Spleen (tissue), 11 donors: Measurements from ENCODE around the gene SNRPD3. TPM values are rescaled to one million over a fixed set of nuclear protein-coding genes. Genes with fewer than 3 reads are reported as not detected.
"Not testable (repeated sequence)": the region's sequence is repeated elsewhere in the genome, so short reads cannot be mapped to it uniquely, and the experiment has no call there.

Source experiments
- DNase-seq: peaks from one replicate; pipeline ENCODE4 v3.0.0-alpha.2; 2020
- H3K27ac ChIP-seq, 8 donors: fragments of 200-600 bp; sonication (generic) in 7 of 8; 1 replicate in 4 of 8; 2 replicates in 4 of 8; pipeline versions ENCODE4 v1.5.0 to v1.8.0; 2016 to 2021; ENCODE audit warnings: inconsistent platforms in 4 of 8, mild to moderate bottlenecking in 4 of 8, moderate library complexity in 1 of 8
- H3K27me3 ChIP-seq, 7 donors: fragments of 200-600 bp; sonication (generic) in 6 of 7; replicated peaks in 1 of 7; 1 replicate in 4 of 7; 2 replicates in 3 of 7; pipeline versions ENCODE4 v1.5.0 to v1.8.0; 2016 to 2021; ENCODE audit warnings: inconsistent platforms in 3 of 7, mild to moderate bottlenecking in 1 of 7
- H3K36me3 ChIP-seq, 6 donors: fragments of 200-600 bp; sonication (generic) in 5 of 6; 1 replicate in 4 of 6; 2 replicates in 2 of 6; pipeline versions ENCODE4 v1.5.0 to v1.8.0; 2016 to 2021; ENCODE audit warnings: inconsistent platforms in 2 of 6
- H3K4me1 ChIP-seq, 6 donors: fragments of 200-600 bp; sonication (generic) in 5 of 6; 1 replicate in 3 of 6; 2 replicates in 3 of 6; pipeline versions ENCODE4 v1.5.0 to v1.8.0; 2016 to 2021; ENCODE audit warnings: inconsistent platforms in 3 of 6
- H3K4me3 ChIP-seq, 8 donors: fragments of 200-600 bp; sonication (generic) in 7 of 8; 1 replicate in 4 of 8; 2 replicates in 4 of 8; pipeline versions ENCODE4 v1.5.0 to v1.8.0; 2016 to 2021; ENCODE audit warnings: inconsistent platforms in 4 of 8, mild to moderate bottlenecking in 4 of 8, moderate library complexity in 2 of 8
- H3K9me3 ChIP-seq, 8 donors: fragments of 200-600 bp; sonication (generic) in 7 of 8; 1 replicate in 4 of 8; 2 replicates in 4 of 8; pipeline versions ENCODE4 v1.5.0 to v1.8.0; 2016 to 2021; ENCODE audit warnings: inconsistent platforms in 4 of 8
- CTCF ChIP-seq, 11 experiments: fragments of 200-600 bp in 7 of 11; fragments of 450-650 bp in 4 of 11; sonication (generic) in 4 of 11; IDR thresholded peaks in 8 of 11; conservative IDR thresholded peaks in 3 of 11; 1 replicate in 7 of 11; 2 replicates in 4 of 11; pipeline versions ENCODE4 v1.4.0 to v1.8.0; 2016 to 2021; ENCODE audit warnings: antibody characterized with exemption in 11 of 11, inconsistent platforms in 4 of 11, mild to moderate bottlenecking in 1 of 11
- POLR2A ChIP-seq, 3 donors: fragments of 450-650 bp; IDR thresholded peaks; one replicate each; pipeline ENCODE4 v1.5.1; 2017; ENCODE audit warnings: antibody characterized with exemption in 3 of 3, mild to moderate bottlenecking in 1 of 3
- POLR2AphosphoS5 ChIP-seq, 3 donors: sonication (generic); formaldehyde crosslinking; IDR thresholded peaks; one replicate each; pipeline ENCODE4 v1.5.1; 2017; ENCODE audit warnings: antibody characterized with exemption in 3 of 3
- WGBS, 5 donors: extraction: QIAGEN DNeasy Blood & Tissue Kit in 3 of 5; methylation state at CpG; one replicate each; pipeline versions ENCODE4 v1.1.5 to v1.1.7; 2013 to 2018; 5-methylcytosine and 5-hydroxymethylcytosine counted together
- intact Hi-C: fragments of 100-400 bp; cut with DNase I; formaldehyde crosslinking; loops from one replicate; pipeline ENCODE4 v1.15.0; 2023; ENCODE audit warnings: low total_unique reads
- polyA plus RNA-seq, 3 donors: library from polyadenylated mRNA; stranded (reverse); fragments of 200-250 nt; gene quantifications; one replicate each; pipeline ENCODE4 v1.2.1, GENCODE V29; 2013
- total RNA-seq, 7 donors: library from RNA; depleted of rRNA in 3 of 7; stranded (reverse); fragments of >200 nt in 3 of 7; fragmentation: NEBNext Ultra II Directional in 4 of 7; extraction: Animal tissue kit (Norgen Biotek cat#: 25700) in 4 of 7; gene quantifications; one replicate each; pipeline versions ENCODE4 v1.1.0 to v1.2.1, GENCODE V29; 2016 to 2021
- donor health status: healthy with polysubstance abuse.
- donor health status: DM: no; HTN: no; CAD: no; lungs with moderate emphysema.
- donor health status: DM: no; HTN: no; CAD: no.
- donor health status: Bipolar disorder and iron deficiency.
- donor health status: healthy.
- donor health status: DM: no; HTN: no; CAD: no.
- donor health status: DM: yes; HTN: yes; CAD: no.

The SNRPD3 gene
- total and polyA plus RNA-seq, 10 donors: 52.0 to 142 (median 92.5) TPM

- no peak for DNase-seq
- no peak overlapping the region for H3K4me3 ChIP-seq
- TF ChIP-seq POLR2A (IDR thresholded peaks at IDR 0.05) (no peak), CTCF (IDR thresholded peaks at IDR 0.05 in 8 of 11, conservative IDR thresholded peaks at IDR 0.05 in 3 of 11) (no peak), POLR2AphosphoS5 (IDR thresholded peaks at IDR 0.05) (no peak)
- intact Hi-C loops: no loop called here
- H3K27ac ChIP-seq: no peak overlapping the region
- H3K27me3 ChIP-seq: peaks cover 0 to 19% (median 0%) of the 10 kb centered on the region in 7 donors
- H3K9me3 ChIP-seq: no peaks in the 10 kb centered on the region
- H3K36me3 ChIP-seq: no peaks in the 10 kb centered on the region
- H3K4me1 ChIP-seq: peaks cover 0 to 23% (median 15%) of the 10 kb centered on the region in 6 donors
- 69 to 100% (median 86%) methylated on average over 2 to 7 of the region's 7 CpGs for WGBS, 5 donors
Measured at GRCh38 chr22:24594569-24595120, 38.8 kb downstream of the SNRPD3 start.

GRCh38 chr22:24595228-24595627 lies 39.4 kb downstream of the SNRPD3 start:
- no peak overlapping the region for H3K4me3 ChIP-seq
- TF ChIP-seq POLR2A (IDR thresholded peaks at IDR 0.05) (no peak), POLR2AphosphoS5 (IDR thresholded peaks at IDR 0.05) (no peak), CTCF (IDR thresholded peaks at IDR 0.05 in 8 of 11, conservative IDR thresholded peaks at IDR 0.05 in 3 of 11) (no peak)
- WGBS, 5 donors: 91 to 99% (median 95%) methylated on average over 6 of the region's 6 CpGs; no CpG with 5 or more reads in 1 of the 5 donors
- peaks cover 0 to 23% (median 15%) of the 10 kb centered on the region in 6 donors for H3K4me1 ChIP-seq
- peaks cover 0 to 19% (median 0%) of the 10 kb centered on the region in 7 donors for H3K27me3 ChIP-seq
- no peak for DNase-seq
- no peaks in the 10 kb centered on the region for H3K9me3 ChIP-seq
- no peaks in the 10 kb centered on the region for H3K36me3 ChIP-seq
- intact Hi-C loops: no loop called here
- no peak overlapping the region for H3K27ac ChIP-seq

GRCh38 chr22:24595863-24596262 lies 40.1 kb downstream of the SNRPD3 start:
- TF ChIP-seq CTCF (IDR thresholded peaks at IDR 0.05 in 8 of 11, conservative IDR thresholded peaks at IDR 0.05 in 3 of 11) (no peak), POLR2A (IDR thresholded peaks at IDR 0.05) (no peak), POLR2AphosphoS5 (IDR thresholded peaks at IDR 0.05) (no peak)

GRCh38 chr22:24597076-24597475 lies 41.3 kb downstream of the SNRPD3 start:
- H3K27ac ChIP-seq, H3K4me3 ChIP-seq, H3K36me3 ChIP-seq, H3K9me3 ChIP-seq, intact Hi-C loops, DNase-seq: not testable (repeated sequence)
- H3K4me1 ChIP-seq: peaks cover 5 to 34% (median 24%) of the 10 kb centered on the region in 6 donors
- H3K27me3 ChIP-seq: peaks cover 0 to 13% (median 0%) of the 10 kb centered on the region in 7 donors
- 88 to 97% (median 89%) methylated on average over 9 of the region's 9 CpGs for WGBS, 5 donors

More at GRCh38 chr22:24595863-24596262, 40.1 kb downstream of the SNRPD3 start:
- Histone ChIP-seq H3K36me3 (no peaks in the 10 kb centered on the region), H3K27ac (no peak overlapping the region), H3K4me1 (peaks cover 0 to 26% (median 15%) of the 10 kb centered on the region in 6 donors), H3K4me3 (no peak overlapping the region), H3K9me3 (no peaks in the 10 kb centered on the region), H3K27me3 (peaks cover 0 to 19% (median 0%) of the 10 kb centered on the region in 7 donors)
- WGBS, 5 donors: 81 to 96% (median 89%) methylated on average over 4 of the region's 4 CpGs
- DNase-seq: no peak
- intact Hi-C loops: no loop called here
